Measurements from ENCODE around the gene APBB2.
"Not testable (repeated sequence)": the region's sequence is repeated elsewhere in the genome, so short reads cannot be mapped to it uniquely, and the experiment has no call there.

Gene APBB2

GRCh38 chr4:40838742-40839141 is 375.6 kb downstream of the APBB2 start:
- no peak for DNase-seq (ENCODE audit: low read depth in 4 of 4, low spot score in 1 of 4)

- no peak for DNase-seq (ENCODE audit: low read depth in 4 of 4, low spot score in 1 of 4)
Measured at GRCh38 chr4:40837094-40837870, 377.1 kb downstream of the APBB2 start.

GRCh38 chr4:40833212-40833611 is 381.1 kb downstream of the APBB2 start:
- no peak for DNase-seq (ENCODE audit: low read depth in 4 of 4, low spot score in 1 of 4)

GRCh38 chr4:40832175-40832574 is 382.2 kb downstream of the APBB2 start:
- no peak for DNase-seq (ENCODE audit: low read depth in 4 of 4, low spot score in 1 of 4)

GRCh38 chr4:40831146-40831907 is 383.0 kb downstream of the APBB2 start:
- no peak for DNase-seq (ENCODE audit: low read depth in 4 of 4, low spot score in 1 of 4)

- no peak for DNase-seq (ENCODE audit: low read depth in 4 of 4, low spot score in 1 of 4)
Measured at GRCh38 chr4:40829586-40829985, 384.8 kb downstream of the APBB2 start.

GRCh38 chr4:40828661-40829060 is 385.7 kb downstream of the APBB2 start:
- no peak for DNase-seq (ENCODE audit: low read depth in 4 of 4, low spot score in 1 of 4)

- DNase-seq (ENCODE audit: low read depth in 4 of 4, low spot score in 1 of 4) = no peak
Measured at GRCh38 chr4:40827758-40828157, 386.6 kb downstream of the APBB2 start.

GRCh38 chr4:40826821-40827220 is 387.5 kb downstream of the APBB2 start:
- DNase-seq (ENCODE audit: low read depth in 4 of 4, low spot score in 1 of 4) = no peak

GRCh38 chr4:40825014-40825838 is 389.1 kb downstream of the APBB2 start:
- no peak for DNase-seq (ENCODE audit: low read depth in 4 of 4, low spot score in 1 of 4)

GRCh38 chr4:40822420-40823166 is 391.7 kb downstream of the APBB2 start:
- no peak for DNase-seq (ENCODE audit: low read depth in 4 of 4, low spot score in 1 of 4)

GRCh38 chr4:40820101-40820500 is 394.2 kb downstream of the APBB2 start:
- no peak for DNase-seq (ENCODE audit: low read depth in 4 of 4, low spot score in 1 of 4)

GRCh38 chr4:40817157-40817556 is 397.2 kb downstream of the APBB2 start:
- DNase-seq (ENCODE audit: low read depth in 4 of 4, low spot score in 1 of 4) = not testable (repeated sequence)

GRCh38 chr4:40812856-40813255 is 401.5 kb downstream of the APBB2 start:
- DNase-seq (ENCODE audit: low read depth in 4 of 4, low spot score in 1 of 4) = no peak

GRCh38 chr4:40812386-40812785 is 402.0 kb downstream of the APBB2 start:
- no peak for DNase-seq (ENCODE audit: low read depth in 4 of 4, low spot score in 1 of 4)

- DNase-seq (ENCODE audit: low read depth in 4 of 4, low spot score in 1 of 4) = no peak
Measured at GRCh38 chr4:40811956-40812355, 402.4 kb downstream of the APBB2 start.

GRCh38 chr4:40808926-40809457 is 405.4 kb downstream of the APBB2 start:
- DNase-seq (ENCODE audit: low read depth in 4 of 4, low spot score in 1 of 4) = no peak

GRCh38 chr4:40804598-40804997 is 409.7 kb downstream of the APBB2 start:
- no peak for DNase-seq (ENCODE audit: low read depth in 4 of 4, low spot score in 1 of 4)

GRCh38 chr4:40800064-40800463 is 414.3 kb downstream of the APBB2 start:
- DNase-seq (ENCODE audit: low read depth in 4 of 4, low spot score in 1 of 4) = no peak

- no peak for DNase-seq (ENCODE audit: low read depth in 4 of 4, low spot score in 1 of 4)
Measured at GRCh38 chr4:40789771-40790170, 424.6 kb downstream of the APBB2 start.

GRCh38 chr4:40789031-40789430 is 425.3 kb downstream of the APBB2 start:
- DNase-seq (ENCODE audit: low read depth in 4 of 4, low spot score in 1 of 4) = no peak
